K562 (cell line): ENCODE data around the gene CXXC1. TPM values are rescaled to one million over a fixed set of nuclear protein-coding genes. Genes with fewer than 3 reads are reported as not detected.

ENCODE experiments used
- CHD4 ChIP-seq: fragments of 200-600 bp; sonication (generic); IDR thresholded peaks from 3 replicates; pipeline ENCODE4 v1.6.1; 2012; ENCODE audit warnings: low read depth, mild to moderate bottlenecking, mixed read lengths, low read length, inconsistent platforms; ENCODE audit not compliant: insufficient read depth, insufficient replicate concordance, poor library complexity, severe bottlenecking
- HDAC2 ChIP-seq: fragments of 450-650 bp; IDR thresholded peaks from 2 replicates; pipeline ENCODE4 v1.6.1; 2016; ENCODE audit warnings: mild to moderate bottlenecking
- PTBP1 ChIP-seq: fragments of 200-400 bp; formaldehyde crosslinking; IDR thresholded peaks from 2 replicates; pipeline ENCODE4 v1.6.1; 2017; ENCODE audit warnings: low read depth, low read length
- RBM39 ChIP-seq: fragments of 200-400 bp; formaldehyde crosslinking; optimal IDR thresholded peaks from 2 replicates; pipeline ENCODE3; 2018; ENCODE audit warnings: low read depth, low read length
- SMAD2 ChIP-seq: fragments of 150-350 bp; IDR thresholded peaks from 2 replicates; pipeline ENCODE4 v1.6.1; 2014; ENCODE audit warnings: low read depth, mild to moderate bottlenecking, low read length
- TAL1 ChIP-seq: fragments of 450-650 bp; IDR thresholded peaks from 2 replicates; pipeline ENCODE4 v1.6.1; 2016; ENCODE audit warnings: mild to moderate bottlenecking
- TCF7L2 ChIP-seq: fragments of 150-350 bp; IDR thresholded peaks from 2 replicates; pipeline ENCODE4 v1.6.1; 2016; ENCODE audit warnings: low read depth, mild to moderate bottlenecking, low read length, moderate library complexity
- ZBED1 ChIP-seq: IDR thresholded peaks from 2 replicates; pipeline ENCODE4 v1.6.1; 2014
- ZNF165 ChIP-seq: fragments of 250-450 bp; sonication (Bioruptor Pico); IDR thresholded peaks from 2 replicates; pipeline ENCODE4 v1.4.0; 2020; ENCODE audit warnings: borderline replicate concordance
- ZNF354B ChIP-seq: fragments of 250-450 bp; sonication (Bioruptor Pico); IDR thresholded peaks from 2 replicates; pipeline ENCODE4 v1.4.0; 2020
- polyA plus RNA-seq, 8 experiments: library from polyadenylated mRNA; depleted of rRNA in 4 of 8; stranded (reverse) in 5 of 8; unstranded in 3 of 8; fragments of >200 nt; fragmentation: Nextera tagmentation in 2 of 8; fragmentation: Illumina TruSeq in 1 of 8; extraction: Ambion mirVana in 2 of 8; extraction: Trizol in 1 of 8; gene quantifications; 2 replicates each; pipeline versions ENCODE4 v1.2.1 to v1.2.3, GENCODE V29; 2011 to 2014; ENCODE audit warnings: inconsistent platforms in 1 of 8, missing spikeins in 1 of 8
- total RNA-seq, 7 experiments: library from RNA; depleted of rRNA in 6 of 7; stranded (reverse); fragments of >200 nt in 6 of 7; fragmentation: Illumina TruSeq in 2 of 7; extraction: Trizol in 2 of 7; gene quantifications; 2 replicates each; pipeline versions ENCODE4 v1.2.1 to v1.2.3, GENCODE V29; 2011 to 2021; ENCODE audit warnings: low replicate concordance in 1 of 7
- TF ChIP-seq, protein P1 (sequence below), 2 experiments: fragments of 450-650 bp; conservative IDR thresholded peaks; 2 replicates each; pipeline ENCODE4 v1.6.1; 2017; ENCODE audit warnings: mild to moderate bottlenecking in 2 of 2, moderate library complexity in 2 of 2
- TF ChIP-seq, protein P2 (sequence below): fragments of 450-650 bp; IDR thresholded peaks from 2 replicates; pipeline ENCODE4 v1.6.1; 2014; ENCODE audit warnings: low read depth, mild to moderate bottlenecking, moderate library complexity, borderline replicate concordance
- TF ChIP-seq, protein P3 (sequence below): IDR thresholded peaks from 2 replicates; pipeline ENCODE4 v1.6.1; 2014; ENCODE audit warnings: antibody characterized with exemption
- TF ChIP-seq, protein P4 (sequence below): fragments of 200-800 bp; sonication (Bioruptor generic); IDR thresholded peaks from 2 replicates; pipeline ENCODE4 v1.6.1; 2017; ENCODE audit warnings: missing genetic modification characterization, missing compliant biosample characterization
- TF ChIP-seq, protein P5 (sequence below): fragments of 200-800 bp; sonication (Bioruptor generic); IDR thresholded peaks from 2 replicates; pipeline ENCODE4 v1.6.1; 2017; ENCODE audit warnings: missing genetic modification characterization, missing compliant biosample characterization
- TF ChIP-seq, protein P6 (sequence below): fragments of 250-450 bp; sonication (Bioruptor Pico); IDR thresholded peaks from 2 replicates; pipeline ENCODE4 v1.4.0; 2020; ENCODE audit warnings: mild to moderate bottlenecking, moderate library complexity, borderline replicate concordance

The CXXC1 gene
- total and polyA plus RNA-seq, 9 of the 15 experiments (the other 6 are each of a cell fraction or from before 2014, with no cell fraction given) = 3.4 to 81.0 (median 34.1) TPM

DNA sequence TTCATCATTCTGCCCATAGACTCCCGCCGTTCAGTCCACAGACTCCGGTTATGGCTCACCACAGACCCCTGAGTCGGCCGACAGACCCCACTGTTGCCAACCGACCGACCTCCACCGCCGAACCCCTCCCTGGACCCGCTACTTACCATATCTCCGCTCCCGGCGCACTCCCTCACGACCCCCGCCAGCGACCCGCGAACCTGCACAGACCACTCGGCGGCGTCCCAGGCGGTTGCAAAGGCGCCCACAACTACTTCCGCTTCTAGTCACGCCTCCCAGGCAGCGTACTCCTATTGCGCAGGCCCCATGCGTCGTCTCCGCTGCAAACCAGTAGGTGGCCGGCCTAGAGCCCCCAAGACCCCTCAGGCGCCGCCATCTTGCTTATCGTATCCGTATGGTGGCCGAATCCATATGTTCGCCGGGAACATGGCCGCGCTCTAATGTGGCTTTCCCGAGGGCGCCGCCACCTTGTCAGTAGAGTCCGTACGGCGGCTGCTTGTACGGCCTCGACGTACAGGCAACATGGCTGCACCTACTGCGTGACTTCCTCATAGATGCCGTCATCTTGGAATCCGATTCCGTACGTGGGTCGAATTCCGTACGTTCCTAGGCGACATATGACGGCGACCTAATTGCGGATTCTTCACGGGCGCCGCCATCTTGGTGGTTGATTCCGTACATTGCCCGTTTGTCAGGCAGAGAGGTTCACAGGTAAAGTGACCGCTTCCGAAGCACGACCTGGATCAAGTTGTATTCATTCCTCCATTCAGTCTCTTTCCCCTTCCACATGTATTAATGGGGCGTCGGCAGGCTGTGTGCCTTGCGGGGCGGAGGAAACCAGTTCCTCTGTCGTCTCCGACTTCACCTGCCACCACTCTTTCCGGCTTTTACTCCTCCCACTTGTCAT lies at the start of gene CXXC1 (continued):
- TF ChIP-seq, protein P1, sequence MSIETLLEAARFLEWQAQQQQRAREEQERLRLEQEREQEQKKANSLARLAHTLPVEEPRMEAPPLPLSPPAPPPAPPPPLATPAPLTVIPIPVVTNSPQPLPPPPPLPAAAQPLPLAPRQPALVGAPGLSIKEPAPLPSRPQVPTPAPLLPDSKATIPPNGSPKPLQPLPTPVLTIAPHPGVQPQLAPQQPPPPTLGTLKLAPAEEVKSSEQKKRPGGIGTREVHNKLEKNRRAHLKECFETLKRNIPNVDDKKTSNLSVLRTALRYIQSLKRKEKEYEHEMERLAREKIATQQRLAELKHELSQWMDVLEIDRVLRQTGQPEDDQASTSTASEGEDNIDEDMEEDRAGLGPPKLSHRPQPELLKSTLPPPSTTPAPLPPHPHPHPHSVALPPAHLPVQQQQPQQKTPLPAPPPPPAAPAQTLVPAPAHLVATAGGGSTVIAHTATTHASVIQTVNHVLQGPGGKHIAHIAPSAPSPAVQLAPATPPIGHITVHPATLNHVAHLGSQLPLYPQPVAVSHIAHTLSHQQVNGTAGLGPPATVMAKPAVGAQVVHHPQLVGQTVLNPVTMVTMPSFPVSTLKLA (conservative IDR thresholded peaks at IDR 0.05) = peak; percentile 74 to 86
- TF ChIP-seq, protein P2, sequence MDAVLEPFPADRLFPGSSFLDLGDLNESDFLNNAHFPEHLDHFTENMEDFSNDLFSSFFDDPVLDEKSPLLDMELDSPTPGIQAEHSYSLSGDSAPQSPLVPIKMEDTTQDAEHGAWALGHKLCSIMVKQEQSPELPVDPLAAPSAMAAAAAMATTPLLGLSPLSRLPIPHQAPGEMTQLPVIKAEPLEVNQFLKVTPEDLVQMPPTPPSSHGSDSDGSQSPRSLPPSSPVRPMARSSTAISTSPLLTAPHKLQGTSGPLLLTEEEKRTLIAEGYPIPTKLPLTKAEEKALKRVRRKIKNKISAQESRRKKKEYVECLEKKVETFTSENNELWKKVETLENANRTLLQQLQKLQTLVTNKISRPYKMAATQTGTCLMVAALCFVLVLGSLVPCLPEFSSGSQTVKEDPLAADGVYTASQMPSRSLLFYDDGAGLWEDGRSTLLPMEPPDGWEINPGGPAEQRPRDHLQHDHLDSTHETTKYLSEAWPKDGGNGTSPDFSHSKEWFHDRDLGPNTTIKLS = peak; percentile 59; the same call in 1 of the 2 replicates
- peak; percentile 68 for TF ChIP-seq HDAC2
- no peak for TF ChIP-seq CHD4
- TF ChIP-seq, protein P3, sequence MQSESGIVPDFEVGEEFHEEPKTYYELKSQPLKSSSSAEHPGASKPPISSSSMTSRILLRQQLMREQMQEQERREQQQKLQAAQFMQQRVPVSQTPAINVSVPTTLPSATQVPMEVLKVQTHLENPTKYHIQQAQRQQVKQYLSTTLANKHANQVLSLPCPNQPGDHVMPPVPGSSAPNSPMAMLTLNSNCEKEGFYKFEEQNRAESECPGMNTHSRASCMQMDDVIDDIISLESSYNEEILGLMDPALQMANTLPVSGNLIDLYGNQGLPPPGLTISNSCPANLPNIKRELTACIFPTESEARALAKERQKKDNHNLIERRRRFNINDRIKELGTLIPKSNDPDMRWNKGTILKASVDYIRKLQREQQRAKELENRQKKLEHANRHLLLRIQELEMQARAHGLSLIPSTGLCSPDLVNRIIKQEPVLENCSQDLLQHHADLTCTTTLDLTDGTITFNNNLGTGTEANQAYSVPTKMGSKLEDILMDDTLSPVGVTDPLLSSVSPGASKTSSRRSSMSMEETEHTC = no peak
- TF ChIP-seq ZBED1 = no peak
- peak; percentile 99 for TF ChIP-seq TCF7L2
- TF ChIP-seq, protein P4, sequence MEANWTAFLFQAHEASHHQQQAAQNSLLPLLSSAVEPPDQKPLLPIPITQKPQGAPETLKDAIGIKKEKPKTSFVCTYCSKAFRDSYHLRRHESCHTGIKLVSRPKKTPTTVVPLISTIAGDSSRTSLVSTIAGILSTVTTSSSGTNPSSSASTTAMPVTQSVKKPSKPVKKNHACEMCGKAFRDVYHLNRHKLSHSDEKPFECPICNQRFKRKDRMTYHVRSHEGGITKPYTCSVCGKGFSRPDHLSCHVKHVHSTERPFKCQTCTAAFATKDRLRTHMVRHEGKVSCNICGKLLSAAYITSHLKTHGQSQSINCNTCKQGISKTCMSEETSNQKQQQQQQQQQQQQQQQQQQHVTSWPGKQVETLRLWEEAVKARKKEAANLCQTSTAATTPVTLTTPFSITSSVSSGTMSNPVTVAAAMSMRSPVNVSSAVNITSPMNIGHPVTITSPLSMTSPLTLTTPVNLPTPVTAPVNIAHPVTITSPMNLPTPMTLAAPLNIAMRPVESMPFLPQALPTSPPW = peak; percentile 72
- TF ChIP-seq, protein P5, sequence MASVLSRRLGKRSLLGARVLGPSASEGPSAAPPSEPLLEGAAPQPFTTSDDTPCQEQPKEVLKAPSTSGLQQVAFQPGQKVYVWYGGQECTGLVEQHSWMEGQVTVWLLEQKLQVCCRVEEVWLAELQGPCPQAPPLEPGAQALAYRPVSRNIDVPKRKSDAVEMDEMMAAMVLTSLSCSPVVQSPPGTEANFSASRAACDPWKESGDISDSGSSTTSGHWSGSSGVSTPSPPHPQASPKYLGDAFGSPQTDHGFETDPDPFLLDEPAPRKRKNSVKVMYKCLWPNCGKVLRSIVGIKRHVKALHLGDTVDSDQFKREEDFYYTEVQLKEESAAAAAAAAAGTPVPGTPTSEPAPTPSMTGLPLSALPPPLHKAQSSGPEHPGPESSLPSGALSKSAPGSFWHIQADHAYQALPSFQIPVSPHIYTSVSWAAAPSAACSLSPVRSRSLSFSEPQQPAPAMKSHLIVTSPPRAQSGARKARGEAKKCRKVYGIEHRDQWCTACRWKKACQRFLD = peak; percentile 99
- 0 out of 2 replicates have a peak, but pooled peaks have one; percentile 51 for TF ChIP-seq PTBP1
- no peak for TF ChIP-seq RBM39
- TF ChIP-seq ZNF165 (CRISPR knock-in tag) = 0 out of 2 replicates have a peak, but pooled peaks have one; percentile 31
- no peak for TF ChIP-seq ZNF354B
- no peak for TF ChIP-seq TAL1
- TF ChIP-seq SMAD2 = no peak
- TF ChIP-seq, protein P6, sequence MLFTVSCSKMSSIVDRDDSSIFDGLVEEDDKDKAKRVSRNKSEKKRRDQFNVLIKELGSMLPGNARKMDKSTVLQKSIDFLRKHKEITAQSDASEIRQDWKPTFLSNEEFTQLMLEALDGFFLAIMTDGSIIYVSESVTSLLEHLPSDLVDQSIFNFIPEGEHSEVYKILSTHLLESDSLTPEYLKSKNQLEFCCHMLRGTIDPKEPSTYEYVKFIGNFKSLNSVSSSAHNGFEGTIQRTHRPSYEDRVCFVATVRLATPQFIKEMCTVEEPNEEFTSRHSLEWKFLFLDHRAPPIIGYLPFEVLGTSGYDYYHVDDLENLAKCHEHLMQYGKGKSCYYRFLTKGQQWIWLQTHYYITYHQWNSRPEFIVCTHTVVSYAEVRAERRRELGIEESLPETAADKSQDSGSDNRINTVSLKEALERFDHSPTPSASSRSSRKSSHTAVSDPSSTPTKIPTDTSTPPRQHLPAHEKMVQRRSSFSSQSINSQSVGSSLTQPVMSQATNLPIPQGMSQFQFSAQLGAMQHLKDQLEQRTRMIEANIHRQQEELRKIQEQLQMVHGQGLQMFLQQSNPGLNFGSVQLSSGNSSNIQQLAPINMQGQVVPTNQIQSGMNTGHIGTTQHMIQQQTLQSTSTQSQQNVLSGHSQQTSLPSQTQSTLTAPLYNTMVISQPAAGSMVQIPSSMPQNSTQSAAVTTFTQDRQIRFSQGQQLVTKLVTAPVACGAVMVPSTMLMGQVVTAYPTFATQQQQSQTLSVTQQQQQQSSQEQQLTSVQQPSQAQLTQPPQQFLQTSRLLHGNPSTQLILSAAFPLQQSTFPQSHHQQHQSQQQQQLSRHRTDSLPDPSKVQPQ (CRISPR knock-in tag) = no peak
